Liver (tissue), 9 donors: ENCODE results near the gene NUAK1. TPM values are rescaled to one million over a fixed set of nuclear protein-coding genes. Genes with fewer than 3 reads are reported as not detected.

Source experiments
- DNase-seq: peaks from one replicate; pipeline ENCODE4 v3.0.0-alpha.2; 2017; ENCODE audit warnings: low spot score
- H3K27ac ChIP-seq, 2 donors: one replicate each; pipeline ENCODE4 v1.7.0; 2013; ENCODE audit warnings: inconsistent platforms in 2 of 2, low read length in 2 of 2, control low read depth in 1 of 2, low read depth in 1 of 2, mild to moderate bottlenecking in 1 of 2
- H3K27me3 ChIP-seq, 4 donors: one replicate each; pipeline versions ENCODE4 v1.6.1 to v1.7.0; 2013; ENCODE audit warnings: low read length in 3 of 4, inconsistent platforms in 1 of 4, mild to moderate bottlenecking in 1 of 4, moderate library complexity in 1 of 4; ENCODE audit not compliant: control insufficient read depth in 4 of 4, insufficient read depth in 4 of 4
- H3K36me3 ChIP-seq, 4 donors: one replicate each; pipeline versions ENCODE4 v1.6.1 to v1.7.0; 2013; ENCODE audit warnings: low read length in 3 of 4, mild to moderate bottlenecking in 3 of 4, low read depth in 1 of 4, moderate library complexity in 1 of 4; ENCODE audit not compliant: control insufficient read depth in 4 of 4, insufficient read depth in 3 of 4
- H3K4me1 ChIP-seq, 4 donors: one replicate each; pipeline versions ENCODE4 v1.6.1 to v1.7.0; 2013; ENCODE audit warnings: low read length in 3 of 4, mild to moderate bottlenecking in 3 of 4, moderate library complexity in 1 of 4; ENCODE audit not compliant: control insufficient read depth in 4 of 4, insufficient read depth in 4 of 4
- H3K4me3 ChIP-seq, 3 donors: one replicate each; pipeline versions ENCODE4 v1.6.1 to v1.7.0; 2013; ENCODE audit warnings: low read length in 3 of 3, control low read depth in 1 of 3, low read depth in 1 of 3, mild to moderate bottlenecking in 1 of 3
- H3K9ac ChIP-seq, 2 donors: one replicate each; pipeline ENCODE4 v1.7.0; 2013; ENCODE audit warnings: low read length in 2 of 2, mild to moderate bottlenecking in 2 of 2, moderate library complexity in 2 of 2, control low read depth in 1 of 2, low read depth in 1 of 2
- H3K9me3 ChIP-seq, 4 donors: one replicate each; pipeline versions ENCODE4 v1.6.1 to v1.7.0; 2013; ENCODE audit warnings: low read length in 3 of 4; ENCODE audit not compliant: control insufficient read depth in 4 of 4
- EGR1 ChIP-seq, 2 donors: IDR thresholded peaks; 2 replicates each; pipeline ENCODE4 v1.6.1; 2016 to 2018; ENCODE audit warnings: antibody characterized with exemption in 2 of 2, low read depth in 2 of 2
- GABPA ChIP-seq, 2 donors: IDR thresholded peaks in 1 of 2; conservative IDR thresholded peaks in 1 of 2; 2 replicates each; pipeline ENCODE4 v1.6.1; 2016; ENCODE audit warnings: antibody characterized with exemption in 2 of 2, mild to moderate bottlenecking in 1 of 2, moderate library complexity in 1 of 2
- HNF4G ChIP-seq: IDR thresholded peaks from 2 replicates; pipeline ENCODE4 v1.6.1; 2016; ENCODE audit warnings: antibody characterized with exemption
- JUND ChIP-seq, 2 donors: IDR thresholded peaks; 2 replicates each; pipeline ENCODE4 v1.6.1; 2016; ENCODE audit warnings: antibody characterized with exemption in 2 of 2
- RAD21 ChIP-seq, 2 donors: IDR thresholded peaks; 2 replicates each; pipeline ENCODE4 v1.6.1; 2016; ENCODE audit warnings: antibody characterized with exemption in 2 of 2, mild to moderate bottlenecking in 2 of 2
- RXRA ChIP-seq, 2 donors: IDR thresholded peaks; 2 replicates each; pipeline ENCODE4 v1.6.1; 2017 to 2018; ENCODE audit warnings: antibody characterized with exemption in 2 of 2, mild to moderate bottlenecking in 1 of 2
- SP1 ChIP-seq: IDR thresholded peaks from 2 replicates; pipeline ENCODE4 v1.6.1; 2018; ENCODE audit warnings: antibody characterized with exemption, mild to moderate bottlenecking
- WGBS: extraction: QIAGEN DNeasy Blood & Tissue Kit; methylation state at CpG from one replicate; pipeline ENCODE4 v1.1.7; 2013; 5-methylcytosine and 5-hydroxymethylcytosine counted together
- polyA plus RNA-seq, 2 donors: library from polyadenylated mRNA; stranded (reverse) in 1 of 2; unstranded in 1 of 2; fragments of 200-250 nt in 1 of 2; fragments of >200 nt in 1 of 2; fragmentation: Nextera tagmentation in 1 of 2; extraction: Ambion mirVana in 1 of 2; gene quantifications; one replicate each; pipeline versions ENCODE4 v1.2.1 to v1.2.3, GENCODE V29; 2013 to 2015
- total RNA-seq, 2 donors: library from RNA; depleted of rRNA; stranded (reverse); fragments of >200 nt; gene quantifications; one replicate each; pipeline ENCODE4 v1.2.3, GENCODE V29; 2014
- TF ChIP-seq, protein P1 (sequence below): IDR thresholded peaks from 2 replicates; pipeline ENCODE4 v1.6.1; 2016; ENCODE audit warnings: antibody characterized with exemption
- TF ChIP-seq, protein P2 (sequence below): IDR thresholded peaks from 2 replicates; pipeline ENCODE4 v1.6.1; 2016; ENCODE audit warnings: antibody characterized with exemption
- TF ChIP-seq, protein P3 (sequence below): IDR thresholded peaks from 2 replicates; pipeline ENCODE4 v1.6.1; 2016; ENCODE audit warnings: antibody characterized with exemption, mild to moderate bottlenecking
- TF ChIP-seq, protein P4 (sequence below): IDR thresholded peaks from 2 replicates; pipeline ENCODE4 v1.6.1; 2016; ENCODE audit warnings: antibody characterized with exemption
- TF ChIP-seq, protein P5 (sequence below): fragments of 150-350 bp; IDR thresholded peaks from 2 replicates; pipeline ENCODE4 v1.5.1; 2017; ENCODE audit warnings: improper control_type of control experiment, low read depth, low read length; ENCODE audit not compliant: missing input control
- donor health status: healthy.
- donor health status: healthy.
- donor health status: healthy.
- donor health status: healthy.
- donor health status: healthy.

Gene NUAK1
- total and polyA plus RNA-seq, 4 donors, result 2.5 to 9.3 (median 3.9) TPM

DNA sequence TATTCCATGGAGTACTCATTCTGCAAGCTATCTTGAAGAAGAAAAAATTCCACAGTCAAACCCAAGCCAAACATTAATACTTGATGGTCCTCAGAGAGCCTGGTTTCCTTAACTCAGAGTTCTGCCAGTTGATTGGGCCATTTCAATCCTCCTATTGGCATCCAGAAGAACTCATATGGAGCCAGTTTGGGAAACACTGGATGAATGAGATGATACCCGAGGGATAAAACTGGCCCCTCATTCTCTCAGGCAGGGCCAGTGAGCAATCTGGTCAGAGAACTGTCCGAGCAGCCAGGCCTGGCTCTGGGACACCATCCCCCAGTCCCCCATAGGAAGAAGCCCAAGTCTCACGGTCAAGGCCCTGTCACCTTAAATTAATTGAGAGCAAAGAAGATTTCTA lies 48.8 kb downstream of the NUAK1 start (continued):
- TF ChIP-seq EGR1 (IDR thresholded peaks at IDR 0.05; ENCODE audit: low read depth in 2 of 2), result no peak
- no peak for TF ChIP-seq HNF4G
- TF ChIP-seq, protein P1, sequence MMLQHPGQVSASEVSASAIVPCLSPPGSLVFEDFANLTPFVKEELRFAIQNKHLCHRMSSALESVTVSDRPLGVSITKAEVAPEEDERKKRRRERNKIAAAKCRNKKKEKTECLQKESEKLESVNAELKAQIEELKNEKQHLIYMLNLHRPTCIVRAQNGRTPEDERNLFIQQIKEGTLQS, result no peak
- no peak for TF ChIP-seq RAD21 (IDR thresholded peaks at IDR 0.05)
- no peak for TF ChIP-seq GABPA (IDR thresholded peaks at IDR 0.05 in 1 of 2, conservative IDR thresholded peaks at IDR 0.05 in 1 of 2)
- TF ChIP-seq, protein P2, sequence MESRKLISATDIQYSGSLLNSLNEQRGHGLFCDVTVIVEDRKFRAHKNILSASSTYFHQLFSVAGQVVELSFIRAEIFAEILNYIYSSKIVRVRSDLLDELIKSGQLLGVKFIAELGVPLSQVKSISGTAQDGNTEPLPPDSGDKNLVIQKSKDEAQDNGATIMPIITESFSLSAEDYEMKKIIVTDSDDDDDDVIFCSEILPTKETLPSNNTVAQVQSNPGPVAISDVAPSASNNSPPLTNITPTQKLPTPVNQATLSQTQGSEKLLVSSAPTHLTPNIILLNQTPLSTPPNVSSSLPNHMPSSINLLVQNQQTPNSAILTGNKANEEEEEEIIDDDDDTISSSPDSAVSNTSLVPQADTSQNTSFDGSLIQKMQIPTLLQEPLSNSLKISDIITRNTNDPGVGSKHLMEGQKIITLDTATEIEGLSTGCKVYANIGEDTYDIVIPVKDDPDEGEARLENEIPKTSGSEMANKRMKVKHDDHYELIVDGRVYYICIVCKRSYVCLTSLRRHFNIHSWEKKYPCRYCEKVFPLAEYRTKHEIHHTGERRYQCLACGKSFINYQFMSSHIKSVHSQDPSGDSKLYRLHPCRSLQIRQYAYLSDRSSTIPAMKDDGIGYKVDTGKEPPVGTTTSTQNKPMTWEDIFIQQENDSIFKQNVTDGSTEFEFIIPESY, result no peak
- TF ChIP-seq RXRA (IDR thresholded peaks at IDR 0.05), result no peak

DNA sequence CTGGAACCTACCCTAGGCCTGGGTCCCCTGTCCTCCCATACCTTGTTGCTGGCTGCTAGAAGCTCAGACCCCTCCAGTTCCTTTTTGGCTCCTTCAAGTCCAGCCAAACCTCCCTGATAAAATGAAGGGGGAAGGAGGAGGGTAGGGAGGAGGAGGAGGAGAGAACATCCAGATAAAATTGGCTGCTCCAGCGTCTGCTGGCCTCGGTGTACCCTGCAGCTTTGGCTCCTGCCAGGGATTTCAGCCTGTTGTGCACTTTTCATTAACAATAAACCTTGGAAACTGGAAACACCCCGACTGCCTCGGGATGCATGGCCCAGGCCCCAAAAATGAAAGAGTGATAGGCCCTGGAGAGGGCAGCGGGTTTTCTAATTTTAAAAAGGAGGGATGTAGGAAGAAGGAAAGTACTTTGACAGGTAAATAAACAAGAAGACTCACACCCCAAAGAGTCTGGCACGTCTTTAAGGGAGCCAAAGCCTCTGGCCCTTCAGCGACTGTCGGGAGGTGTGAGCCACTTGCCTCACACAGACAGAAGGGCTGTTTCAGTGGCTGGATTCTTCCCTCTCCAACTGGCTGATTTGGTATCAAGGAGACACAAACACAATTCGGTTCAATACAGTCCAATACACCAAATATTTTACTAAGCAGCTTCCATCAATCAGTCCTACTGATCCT lies 49.8 kb downstream of the NUAK1 start:
- Histone ChIP-seq H3K4me3 (no peak overlapping the region), H3K9ac (no peak overlapping the region), H3K27ac (no peak overlapping the region), H3K9me3 (no peaks in the 10 kb centered on the region), H3K27me3 (no peaks in the 10 kb centered on the region), H3K4me1 (peaks cover 0 to 11% (median 8%) of the 10 kb centered on the region in 4 donors), H3K36me3 (peaks cover 0 to 3% (median 0%) of the 10 kb centered on the region in 4 donors)
- 75% methylated on average over 9 of the region's 9 CpGs for WGBS
- no peak for DNase-seq
- no peak for TF ChIP-seq GABPA (IDR thresholded peaks at IDR 0.05 in 1 of 2, conservative IDR thresholded peaks at IDR 0.05 in 1 of 2)
- TF ChIP-seq, protein P3, sequence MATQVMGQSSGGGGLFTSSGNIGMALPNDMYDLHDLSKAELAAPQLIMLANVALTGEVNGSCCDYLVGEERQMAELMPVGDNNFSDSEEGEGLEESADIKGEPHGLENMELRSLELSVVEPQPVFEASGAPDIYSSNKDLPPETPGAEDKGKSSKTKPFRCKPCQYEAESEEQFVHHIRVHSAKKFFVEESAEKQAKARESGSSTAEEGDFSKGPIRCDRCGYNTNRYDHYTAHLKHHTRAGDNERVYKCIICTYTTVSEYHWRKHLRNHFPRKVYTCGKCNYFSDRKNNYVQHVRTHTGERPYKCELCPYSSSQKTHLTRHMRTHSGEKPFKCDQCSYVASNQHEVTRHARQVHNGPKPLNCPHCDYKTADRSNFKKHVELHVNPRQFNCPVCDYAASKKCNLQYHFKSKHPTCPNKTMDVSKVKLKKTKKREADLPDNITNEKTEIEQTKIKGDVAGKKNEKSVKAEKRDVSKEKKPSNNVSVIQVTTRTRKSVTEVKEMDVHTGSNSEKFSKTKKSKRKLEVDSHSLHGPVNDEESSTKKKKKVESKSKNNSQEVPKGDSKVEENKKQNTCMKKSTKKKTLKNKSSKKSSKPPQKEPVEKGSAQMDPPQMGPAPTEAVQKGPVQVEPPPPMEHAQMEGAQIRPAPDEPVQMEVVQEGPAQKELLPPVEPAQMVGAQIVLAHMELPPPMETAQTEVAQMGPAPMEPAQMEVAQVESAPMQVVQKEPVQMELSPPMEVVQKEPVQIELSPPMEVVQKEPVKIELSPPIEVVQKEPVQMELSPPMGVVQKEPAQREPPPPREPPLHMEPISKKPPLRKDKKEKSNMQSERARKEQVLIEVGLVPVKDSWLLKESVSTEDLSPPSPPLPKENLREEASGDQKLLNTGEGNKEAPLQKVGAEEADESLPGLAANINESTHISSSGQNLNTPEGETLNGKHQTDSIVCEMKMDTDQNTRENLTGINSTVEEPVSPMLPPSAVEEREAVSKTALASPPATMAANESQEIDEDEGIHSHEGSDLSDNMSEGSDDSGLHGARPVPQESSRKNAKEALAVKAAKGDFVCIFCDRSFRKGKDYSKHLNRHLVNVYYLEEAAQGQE, result no peak
- no peak for TF ChIP-seq SP1
- TF ChIP-seq, protein P4, sequence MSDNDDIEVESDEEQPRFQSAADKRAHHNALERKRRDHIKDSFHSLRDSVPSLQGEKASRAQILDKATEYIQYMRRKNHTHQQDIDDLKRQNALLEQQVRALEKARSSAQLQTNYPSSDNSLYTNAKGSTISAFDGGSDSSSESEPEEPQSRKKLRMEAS, result no peak
- TF ChIP-seq JUND (IDR thresholded peaks at IDR 0.05), result no peak
- no peak for TF ChIP-seq HNF4G
- TF ChIP-seq, protein P5, sequence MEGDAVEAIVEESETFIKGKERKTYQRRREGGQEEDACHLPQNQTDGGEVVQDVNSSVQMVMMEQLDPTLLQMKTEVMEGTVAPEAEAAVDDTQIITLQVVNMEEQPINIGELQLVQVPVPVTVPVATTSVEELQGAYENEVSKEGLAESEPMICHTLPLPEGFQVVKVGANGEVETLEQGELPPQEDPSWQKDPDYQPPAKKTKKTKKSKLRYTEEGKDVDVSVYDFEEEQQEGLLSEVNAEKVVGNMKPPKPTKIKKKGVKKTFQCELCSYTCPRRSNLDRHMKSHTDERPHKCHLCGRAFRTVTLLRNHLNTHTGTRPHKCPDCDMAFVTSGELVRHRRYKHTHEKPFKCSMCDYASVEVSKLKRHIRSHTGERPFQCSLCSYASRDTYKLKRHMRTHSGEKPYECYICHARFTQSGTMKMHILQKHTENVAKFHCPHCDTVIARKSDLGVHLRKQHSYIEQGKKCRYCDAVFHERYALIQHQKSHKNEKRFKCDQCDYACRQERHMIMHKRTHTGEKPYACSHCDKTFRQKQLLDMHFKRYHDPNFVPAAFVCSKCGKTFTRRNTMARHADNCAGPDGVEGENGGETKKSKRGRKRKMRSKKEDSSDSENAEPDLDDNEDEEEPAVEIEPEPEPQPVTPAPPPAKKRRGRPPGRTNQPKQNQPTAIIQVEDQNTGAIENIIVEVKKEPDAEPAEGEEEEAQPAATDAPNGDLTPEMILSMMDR, result no peak
